GM18517 (cell line): ENCODE results near the gene TMEM108.

Experiments used
- ATAC-seq: cut with Tn5 transposase; IDR thresholded peaks from one replicate; pipeline ENCODE4 v1.9.1; 2021; ENCODE audit warnings: mild to moderate bottlenecking, moderate library complexity; ENCODE audit not compliant: unreplicated experiment

The TMEM108 gene

GRCh38 chr3:133159498-133160475, 121.6 kb downstream of the TMEM108 start:
- no peak for ATAC-seq

- ATAC-seq: no peak
Observed at GRCh38 chr3:133161656-133162055, 123.5 kb downstream of the TMEM108 start.

DNA sequence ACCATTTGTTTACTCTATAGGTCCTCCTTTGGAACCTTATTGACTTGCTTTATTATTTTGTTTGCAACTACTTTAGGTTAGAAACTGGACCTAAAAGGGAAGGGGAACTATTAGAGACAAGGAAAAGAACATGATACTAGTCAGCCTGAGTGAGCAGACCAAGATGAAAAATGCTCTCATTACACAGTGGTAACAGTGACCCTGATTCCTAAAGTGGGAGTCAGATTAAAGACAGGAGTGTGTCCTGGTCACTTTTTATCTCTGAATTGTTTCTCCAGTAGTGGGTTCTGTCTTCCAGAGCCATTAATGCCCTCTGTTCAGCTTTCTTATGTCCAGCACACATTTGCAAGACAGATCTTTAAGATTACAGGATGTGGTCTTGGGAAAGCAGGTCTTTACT, 124.1 kb downstream of the TMEM108 start:
- ATAC-seq: no peak

DNA sequence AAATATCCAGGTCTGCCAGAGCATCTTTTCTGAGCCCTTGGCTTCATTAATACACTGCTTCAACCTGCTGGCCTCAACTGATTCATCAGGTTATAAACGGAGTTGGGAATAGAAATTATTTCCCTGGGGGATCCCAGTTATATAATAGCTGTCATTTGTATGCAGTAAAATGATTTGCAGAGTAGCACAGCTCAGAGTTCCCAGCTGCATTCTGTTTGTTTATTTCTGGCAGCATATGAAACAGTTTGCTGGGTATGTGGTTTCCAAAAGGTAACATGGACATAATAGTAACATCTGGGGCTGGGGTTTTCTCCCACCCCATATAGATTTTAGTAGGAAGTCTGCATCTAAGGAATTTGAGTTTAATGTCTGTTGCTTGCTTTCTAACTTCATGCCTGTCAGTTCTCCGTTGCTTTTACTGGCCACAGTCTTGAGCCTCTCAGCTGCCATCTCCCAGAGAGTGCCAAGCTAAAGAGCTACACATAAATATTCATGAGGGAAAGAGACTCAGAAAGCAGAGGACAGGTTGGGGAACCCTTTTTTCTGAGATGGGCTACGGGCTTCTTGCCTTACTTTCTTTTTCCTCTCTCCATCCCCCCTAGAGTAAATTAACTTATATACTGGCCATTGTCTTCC, 124.6 kb downstream of the TMEM108 start:
- ATAC-seq: no peak

- no peak for ATAC-seq
Observed at GRCh38 chr3:133167340-133168024, 129.3 kb downstream of the TMEM108 start.

- ATAC-seq: no peak
Observed at GRCh38 chr3:133168025-133168401, 129.8 kb downstream of the TMEM108 start.

GRCh38 chr3:133169331-133170068, 131.3 kb downstream of the TMEM108 start:
- no peak for ATAC-seq

DNA sequence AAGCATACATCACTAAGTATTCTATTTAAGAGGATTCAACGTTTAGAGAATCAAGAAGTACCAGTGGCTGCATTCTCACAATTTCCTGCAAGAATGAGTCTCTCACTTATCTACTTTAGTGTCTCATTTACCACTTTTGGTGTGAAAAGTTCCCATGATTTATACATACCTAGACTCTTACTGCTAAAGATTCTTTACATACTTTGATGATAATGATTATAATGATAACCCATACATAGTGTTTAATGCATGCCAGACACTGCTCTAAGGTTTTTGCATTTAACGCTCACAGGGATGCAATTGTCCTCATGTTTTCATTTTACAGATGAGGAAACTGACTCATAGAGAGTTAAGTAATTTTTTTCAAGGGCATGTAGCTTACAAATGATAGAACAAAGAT, 133.6 kb downstream of the TMEM108 start:
- ATAC-seq: no peak

DNA sequence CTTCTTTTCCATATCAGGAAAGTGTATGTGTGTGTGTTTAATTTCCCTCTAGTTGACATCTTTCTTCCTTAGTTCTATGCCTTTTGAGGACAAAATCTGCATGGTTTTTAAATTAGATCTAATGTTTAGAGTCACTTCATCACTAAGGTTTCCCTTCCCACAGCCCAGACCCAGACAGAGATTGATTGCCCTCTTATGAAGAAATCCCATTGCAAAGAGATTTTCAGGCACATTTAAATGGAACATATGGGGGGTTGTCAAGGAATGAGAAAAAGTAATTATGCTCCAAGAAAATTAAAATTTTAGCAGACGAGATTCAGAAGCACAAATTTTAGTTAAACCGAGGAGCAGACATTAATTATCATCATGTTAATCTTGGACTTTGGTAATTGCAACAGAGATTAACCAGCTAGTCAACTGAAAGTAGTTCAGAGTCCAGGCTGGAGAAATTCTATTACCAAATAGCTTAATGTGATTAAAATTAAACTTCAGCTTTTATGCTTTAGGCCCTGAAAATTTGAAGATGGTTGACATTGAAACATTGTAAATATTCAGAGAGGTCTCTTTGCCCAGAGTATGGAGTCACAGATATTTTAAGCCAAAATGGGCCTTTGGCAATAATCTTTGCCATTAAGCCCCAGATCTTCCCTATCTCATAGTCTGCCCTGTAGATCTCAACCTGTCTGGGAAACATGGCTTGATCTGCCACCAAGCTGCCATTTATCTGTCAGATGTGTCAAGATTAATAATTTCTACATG, 143.4 kb downstream of the TMEM108 start:
- no peak for ATAC-seq

DNA sequence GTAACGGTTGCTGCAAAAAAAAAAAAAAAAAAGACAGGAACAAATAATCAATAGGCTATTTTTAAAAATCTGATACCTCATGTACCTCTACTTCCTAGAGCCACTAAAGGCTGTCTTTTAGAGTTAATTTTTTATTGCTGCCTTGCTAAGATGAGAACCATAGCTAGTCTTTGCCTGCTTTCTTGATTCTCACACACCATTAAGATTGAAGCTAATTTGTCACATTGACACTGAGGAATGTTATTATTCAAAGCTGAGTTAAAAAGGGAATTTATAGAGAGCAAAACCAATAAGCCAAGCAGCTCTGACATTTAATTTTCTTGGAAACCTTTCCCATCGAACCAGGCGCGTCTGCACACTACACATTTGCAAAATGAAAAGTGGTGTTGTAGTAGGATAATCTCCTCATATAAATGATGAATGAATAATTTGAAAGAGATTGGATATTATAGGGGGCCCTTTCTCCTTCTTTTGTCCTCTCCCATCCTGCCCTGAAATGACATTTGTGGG, 149.7 kb downstream of the TMEM108 start:
- no peak for ATAC-seq

- no peak for ATAC-seq
Observed at GRCh38 chr3:133188996-133189395, 150.8 kb downstream of the TMEM108 start.

- ATAC-seq: no peak
Observed at GRCh38 chr3:133189893-133190292, 151.7 kb downstream of the TMEM108 start.

GRCh38 chr3:133191818-133192217, 153.6 kb downstream of the TMEM108 start:
- no peak for ATAC-seq

- ATAC-seq: no peak
Observed at GRCh38 chr3:133192363-133192945, 154.3 kb downstream of the TMEM108 start.

GRCh38 chr3:133192967-133193366, 154.8 kb downstream of the TMEM108 start:
- no peak for ATAC-seq

DNA sequence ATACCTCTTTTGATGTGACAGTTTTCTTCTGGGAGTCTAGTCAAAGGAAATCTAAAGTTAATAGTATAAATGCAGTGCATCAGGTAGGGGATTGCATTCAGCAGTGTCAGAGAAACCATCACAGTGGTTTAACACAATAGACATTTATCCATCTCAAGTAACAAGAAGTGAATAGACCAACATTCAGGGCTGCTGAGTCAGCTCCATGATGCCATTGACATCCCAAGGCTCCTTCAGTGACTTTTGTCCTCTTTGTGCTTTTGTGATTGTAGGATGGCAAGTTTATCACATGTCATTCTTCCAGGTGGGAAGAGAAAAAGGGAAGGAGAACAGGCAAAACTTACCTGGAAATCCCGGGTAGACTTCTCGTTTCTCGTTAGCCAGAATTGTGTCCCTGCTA, 158.3 kb downstream of the TMEM108 start:
- ATAC-seq: no peak

- ATAC-seq: no peak
Observed at GRCh38 chr3:133197619-133198018, 159.4 kb downstream of the TMEM108 start.

DNA sequence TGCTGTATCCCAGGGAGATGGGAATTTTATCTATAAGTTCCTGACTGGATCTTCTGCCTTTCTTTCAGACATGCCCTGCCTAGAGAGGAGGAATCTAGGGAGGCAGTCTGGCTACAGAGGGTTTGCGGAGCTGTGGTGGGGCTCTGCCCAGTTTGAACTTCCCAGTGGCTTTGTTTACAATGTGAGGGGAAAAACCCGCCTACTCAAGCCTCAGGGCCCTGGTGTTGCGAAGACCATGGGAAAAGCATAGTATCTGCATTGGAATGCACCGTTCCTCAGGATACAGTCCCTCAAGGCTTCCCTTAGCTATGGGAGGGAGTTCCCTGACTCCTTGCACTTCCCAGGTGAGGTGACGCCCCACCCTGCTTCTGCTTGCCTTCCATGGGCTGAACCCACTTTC, 168.7 kb downstream of the TMEM108 start:
- ATAC-seq: no peak

- no peak for ATAC-seq
Observed at GRCh38 chr3:133208184-133208583, 170.0 kb downstream of the TMEM108 start.
